Measurements from ENCODE around the gene ZNF888.
"Not testable (repeated sequence)": the region's sequence is repeated elsewhere in the genome, so short reads cannot be mapped to it uniquely, and the experiment has no call there.

DNA sequence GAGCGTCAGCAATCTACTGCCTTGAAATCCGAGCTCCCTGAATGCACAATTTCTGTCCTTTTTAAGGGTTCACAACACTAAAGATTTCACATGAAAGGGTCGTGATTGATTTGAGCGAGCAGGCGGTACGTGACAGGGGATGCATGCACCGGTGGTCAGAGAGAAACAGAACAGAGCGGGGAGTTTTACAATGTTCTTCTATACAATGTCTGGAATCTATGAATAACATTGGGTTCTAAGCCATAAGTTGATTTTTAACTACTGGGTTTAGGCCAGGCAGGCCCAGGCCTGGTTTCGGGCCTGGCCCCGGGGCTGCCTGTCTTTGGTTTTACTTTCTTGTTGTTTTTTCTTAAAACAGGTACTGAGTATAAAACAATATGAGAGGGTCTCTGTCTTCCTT lies 24.6 kb downstream of the ZNF888 start:
- TF ChIP-seq ZFP3 (CRISPR knock-in tag; IDR thresholded peaks at IDR 0.05); ZFP30 (CRISPR knock-in tag; IDR thresholded peaks at IDR 0.05); ESRRG (CRISPR knock-in tag; IDR thresholded peaks at IDR 0.05); TOX (CRISPR knock-in tag; IDR thresholded peaks at IDR 0.05; ENCODE audit: borderline replicate concordance); BACH2 (CRISPR knock-in tag; IDR thresholded peaks at IDR 0.05; ENCODE audit: borderline replicate concordance); GLIS3 (CRISPR knock-in tag; IDR thresholded peaks at IDR 0.05): not testable (repeated sequence)
- TF ChIP-seq, protein P1, sequence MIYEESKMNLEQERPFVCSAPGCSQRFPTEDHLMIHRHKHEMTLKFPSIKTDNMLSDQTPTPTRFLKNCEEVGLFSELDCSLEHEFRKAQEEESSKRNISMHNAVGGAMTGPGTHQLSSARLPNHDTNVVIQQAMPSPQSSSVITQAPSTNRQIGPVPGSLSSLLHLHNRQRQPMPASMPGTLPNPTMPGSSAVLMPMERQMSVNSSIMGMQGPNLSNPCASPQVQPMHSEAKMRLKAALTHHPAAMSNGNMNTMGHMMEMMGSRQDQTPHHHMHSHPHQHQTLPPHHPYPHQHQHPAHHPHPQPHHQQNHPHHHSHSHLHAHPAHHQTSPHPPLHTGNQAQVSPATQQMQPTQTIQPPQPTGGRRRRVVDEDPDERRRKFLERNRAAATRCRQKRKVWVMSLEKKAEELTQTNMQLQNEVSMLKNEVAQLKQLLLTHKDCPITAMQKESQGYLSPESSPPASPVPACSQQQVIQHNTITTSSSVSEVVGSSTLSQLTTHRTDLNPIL (CRISPR knock-in tag; IDR thresholded peaks at IDR 0.05; ENCODE audit: low read depth) = not testable (repeated sequence)

All from SK-N-SH treated with all-trans-retinoic acid at 6 μM for 48 hours (cell line).